Measurements from ENCODE around the gene KIAA1217.

KIAA1217 gene, protein sequence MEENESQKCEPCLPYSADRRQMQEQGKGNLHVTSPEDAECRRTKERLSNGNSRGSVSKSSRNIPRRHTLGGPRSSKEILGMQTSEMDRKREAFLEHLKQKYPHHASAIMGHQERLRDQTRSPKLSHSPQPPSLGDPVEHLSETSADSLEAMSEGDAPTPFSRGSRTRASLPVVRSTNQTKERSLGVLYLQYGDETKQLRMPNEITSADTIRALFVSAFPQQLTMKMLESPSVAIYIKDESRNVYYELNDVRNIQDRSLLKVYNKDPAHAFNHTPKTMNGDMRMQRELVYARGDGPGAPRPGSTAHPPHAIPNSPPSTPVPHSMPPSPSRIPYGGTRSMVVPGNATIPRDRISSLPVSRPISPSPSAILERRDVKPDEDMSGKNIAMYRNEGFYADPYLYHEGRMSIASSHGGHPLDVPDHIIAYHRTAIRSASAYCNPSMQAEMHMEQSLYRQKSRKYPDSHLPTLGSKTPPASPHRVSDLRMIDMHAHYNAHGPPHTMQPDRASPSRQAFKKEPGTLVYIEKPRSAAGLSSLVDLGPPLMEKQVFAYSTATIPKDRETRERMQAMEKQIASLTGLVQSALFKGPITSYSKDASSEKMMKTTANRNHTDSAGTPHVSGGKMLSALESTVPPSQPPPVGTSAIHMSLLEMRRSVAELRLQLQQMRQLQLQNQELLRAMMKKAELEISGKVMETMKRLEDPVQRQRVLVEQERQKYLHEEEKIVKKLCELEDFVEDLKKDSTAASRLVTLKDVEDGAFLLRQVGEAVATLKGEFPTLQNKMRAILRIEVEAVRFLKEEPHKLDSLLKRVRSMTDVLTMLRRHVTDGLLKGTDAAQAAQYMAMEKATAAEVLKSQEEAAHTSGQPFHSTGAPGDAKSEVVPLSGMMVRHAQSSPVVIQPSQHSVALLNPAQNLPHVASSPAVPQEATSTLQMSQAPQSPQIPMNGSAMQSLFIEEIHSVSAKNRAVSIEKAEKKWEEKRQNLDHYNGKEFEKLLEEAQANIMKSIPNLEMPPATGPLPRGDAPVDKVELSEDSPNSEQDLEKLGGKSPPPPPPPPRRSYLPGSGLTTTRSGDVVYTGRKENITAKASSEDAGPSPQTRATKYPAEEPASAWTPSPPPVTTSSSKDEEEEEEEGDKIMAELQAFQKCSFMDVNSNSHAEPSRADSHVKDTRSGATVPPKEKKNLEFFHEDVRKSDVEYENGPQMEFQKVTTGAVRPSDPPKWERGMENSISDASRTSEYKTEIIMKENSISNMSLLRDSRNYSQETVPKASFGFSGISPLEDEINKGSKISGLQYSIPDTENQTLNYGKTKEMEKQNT (N-terminal part only)

DNA sequence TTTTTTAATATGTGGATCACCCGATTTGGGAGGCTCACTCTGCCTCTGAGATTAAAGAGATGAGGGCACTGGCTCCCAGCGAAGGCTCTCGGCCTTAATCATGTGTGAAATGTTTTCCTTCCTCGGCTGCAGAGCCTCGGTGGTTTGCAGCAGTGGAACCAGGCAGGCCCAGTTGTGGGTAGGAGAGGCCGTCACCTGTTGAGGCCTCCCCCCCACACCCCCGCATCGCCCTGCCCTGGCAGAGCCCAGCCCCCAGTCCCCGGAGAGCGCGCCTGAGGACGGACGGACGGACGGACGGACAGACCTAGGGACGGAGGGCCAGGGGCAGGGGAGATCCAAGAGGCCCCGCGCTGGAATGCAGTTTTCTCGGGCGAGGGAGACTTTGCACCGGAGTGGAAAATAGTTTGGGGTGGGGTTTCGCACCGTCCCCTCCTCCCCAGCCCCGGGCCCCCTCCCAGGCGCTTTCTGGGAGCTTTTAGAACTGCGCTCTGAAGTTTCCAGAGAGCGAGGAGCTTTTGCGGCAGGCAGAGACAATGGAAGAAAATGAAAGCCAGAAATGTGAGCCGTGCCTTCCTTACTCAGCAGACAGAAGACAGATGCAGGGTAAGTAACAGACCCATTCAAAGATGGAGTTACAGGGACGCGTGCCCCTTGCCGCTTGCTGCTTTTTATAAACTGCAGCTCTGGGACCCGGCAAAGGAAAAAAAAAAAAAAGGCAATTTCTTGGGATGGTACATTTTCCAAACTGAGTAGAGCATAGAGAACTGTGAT lies at the start of gene KIAA1217:
KIAA1217 (plus strand) TSS at position 478 of the 771 bp plus-strand sequence; CDS start at position 534, 56 bp downstream.
- DNase-seq, result no peak

DNA sequence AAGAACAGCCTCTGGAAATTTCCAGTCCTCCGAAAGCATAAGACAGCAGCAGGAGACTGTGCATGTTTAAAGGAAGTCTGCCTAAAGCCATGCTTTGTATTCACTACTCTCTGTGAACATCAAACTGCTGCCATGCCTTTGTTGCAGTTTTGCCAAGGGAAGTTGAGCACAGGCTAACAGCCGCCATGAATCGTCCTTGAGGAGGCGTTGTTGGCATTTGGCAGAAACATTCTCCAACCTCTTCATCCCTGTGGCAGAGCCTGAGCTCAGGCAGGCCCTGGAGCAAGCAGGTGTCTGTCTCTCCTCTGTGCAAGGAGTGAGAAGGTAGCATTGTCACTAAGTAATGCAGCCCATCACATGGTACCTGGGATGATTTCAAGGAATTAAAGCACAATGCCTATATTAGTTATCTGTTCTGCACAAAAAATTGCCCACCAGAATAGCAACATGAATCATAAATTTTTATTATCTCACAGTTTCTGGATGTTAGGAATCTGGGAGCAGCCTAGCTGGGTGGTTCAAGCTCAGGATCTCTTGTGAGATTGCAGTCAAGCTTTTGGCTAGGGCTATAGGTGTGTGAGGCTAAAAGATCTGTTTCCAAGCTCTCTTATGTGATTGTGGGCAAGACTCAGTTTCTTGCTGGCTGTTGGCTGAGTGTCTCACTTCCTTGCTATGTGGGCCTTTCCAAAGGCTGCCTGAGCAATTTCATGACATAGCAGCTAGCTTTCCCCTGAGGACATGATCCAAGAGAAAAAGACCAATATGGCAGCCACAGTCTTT lies 46.5 kb upstream of the KIAA1217 start:
- no peak for DNase-seq

DNA sequence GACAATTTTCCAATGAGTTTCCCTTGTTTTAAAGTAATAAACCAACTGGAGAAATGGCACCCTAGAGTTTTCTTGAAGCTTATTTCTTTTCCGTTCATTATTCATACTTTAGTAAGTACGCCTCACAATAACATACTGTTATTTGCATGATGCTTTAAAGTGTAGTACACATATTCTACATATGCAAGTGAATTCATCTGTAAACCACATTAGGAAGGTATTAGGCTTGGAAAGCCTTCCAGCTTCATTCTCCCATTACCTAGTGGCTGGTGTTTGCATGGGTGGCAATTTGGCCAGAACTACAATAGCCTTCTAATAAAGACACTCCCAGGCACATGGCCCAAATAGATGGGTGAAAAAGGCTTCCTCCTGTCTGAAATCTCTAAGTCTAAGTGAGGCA lies 45.5 kb upstream of the KIAA1217 start:
- no peak for DNase-seq

DNA sequence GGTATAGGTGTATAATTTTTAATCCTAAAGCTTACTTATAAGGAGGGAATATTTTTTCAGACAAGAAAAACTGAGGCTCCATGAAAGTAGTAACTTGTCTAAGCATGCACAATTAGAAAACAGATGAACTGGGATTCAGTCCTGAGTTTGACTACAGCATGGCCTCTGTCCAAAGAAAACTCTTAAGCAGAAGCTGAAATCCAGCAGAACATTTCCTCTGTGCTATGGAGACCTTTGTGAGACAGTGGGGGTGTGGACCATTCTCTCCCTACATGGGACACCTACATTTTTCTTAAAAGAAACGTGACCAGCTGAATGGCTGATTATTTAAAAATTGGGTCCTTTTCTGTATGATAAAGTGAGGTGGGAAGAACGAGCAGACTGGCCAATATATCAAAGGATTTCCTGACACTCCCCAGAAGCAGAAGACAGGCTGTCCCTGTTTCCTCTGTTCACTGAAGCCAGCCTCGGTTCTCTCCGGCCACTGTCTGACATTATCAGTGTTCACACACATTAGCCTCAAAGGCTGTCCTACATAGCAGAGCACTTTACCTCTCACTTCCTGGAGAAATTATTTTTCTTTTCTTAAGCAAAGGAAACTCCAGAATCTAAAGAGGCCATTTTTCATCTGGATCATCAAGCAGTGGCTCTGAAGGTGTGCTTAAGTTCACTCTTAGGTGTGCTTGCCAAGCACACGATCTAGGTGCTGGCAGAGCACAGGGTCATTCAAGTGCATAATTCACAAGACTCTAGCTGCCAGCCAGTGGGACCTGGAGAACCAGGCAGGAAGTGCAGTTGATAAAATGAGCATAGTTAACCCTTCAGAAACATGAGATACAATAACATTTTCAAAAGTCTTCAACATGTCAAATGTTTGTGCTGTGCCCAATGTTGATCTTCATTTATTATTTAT lies 40.4 kb upstream of the KIAA1217 start:
- DNase-seq, result no peak

DNA sequence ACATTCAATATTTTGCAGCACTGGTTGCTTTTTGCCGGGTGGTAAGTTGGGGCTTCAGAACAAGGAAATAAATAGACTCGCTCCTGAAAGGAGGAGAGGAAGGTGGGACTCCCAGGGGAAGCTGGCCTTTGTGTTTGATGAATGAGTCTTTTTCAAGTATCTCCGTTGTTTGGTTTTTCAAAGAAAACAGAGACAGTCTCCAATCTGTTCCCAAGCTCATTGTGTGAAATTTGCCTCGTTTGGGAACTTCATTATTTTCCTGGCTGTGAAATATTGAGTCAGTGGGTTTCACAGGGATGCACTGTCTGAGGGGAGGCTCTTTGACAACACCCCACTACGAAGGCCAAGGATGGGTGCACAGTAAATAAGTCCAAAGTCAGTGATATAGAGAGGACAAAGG lies 38.7 kb upstream of the KIAA1217 start:
- no peak for DNase-seq

DNA sequence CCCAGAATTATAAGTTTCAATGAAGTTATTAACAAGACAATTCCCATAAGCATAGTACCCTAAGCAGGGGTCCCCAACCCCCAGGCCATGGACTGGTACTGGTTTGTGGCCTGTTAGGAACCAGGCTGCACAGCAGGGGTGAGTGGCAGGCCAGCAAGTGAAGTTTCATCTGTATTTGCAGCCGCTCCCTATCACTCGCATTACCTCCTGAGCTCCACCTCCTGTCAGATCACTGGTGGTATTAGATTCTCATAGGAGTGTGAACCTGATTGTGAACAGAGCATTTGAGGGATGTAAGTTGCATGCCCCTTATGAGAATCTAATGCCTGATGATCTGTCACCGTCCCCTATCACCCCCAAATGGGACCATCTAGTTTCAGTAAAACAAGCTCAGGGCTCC lies 36.0 kb upstream of the KIAA1217 start:
- no peak for DNase-seq

DNA sequence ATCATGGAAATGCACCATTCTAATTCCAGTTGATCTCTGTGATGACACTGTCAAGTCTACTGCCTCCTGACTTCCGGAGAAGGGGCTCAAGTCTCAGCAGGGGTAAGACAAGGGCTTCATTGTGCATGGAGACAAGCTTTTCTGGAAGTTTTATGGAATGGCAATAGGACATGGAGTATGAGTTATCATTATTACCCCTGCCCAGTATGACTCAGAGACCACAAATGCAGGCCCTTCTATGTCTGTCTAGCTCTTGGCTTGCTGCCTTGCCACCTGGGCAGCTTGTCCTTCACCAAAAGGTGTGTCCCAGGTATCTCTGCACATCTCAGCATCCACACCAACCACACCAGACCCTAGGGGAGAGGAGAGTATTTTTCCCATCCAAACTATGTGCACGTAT lies 34.9 kb upstream of the KIAA1217 start:
- no peak for DNase-seq

DNA sequence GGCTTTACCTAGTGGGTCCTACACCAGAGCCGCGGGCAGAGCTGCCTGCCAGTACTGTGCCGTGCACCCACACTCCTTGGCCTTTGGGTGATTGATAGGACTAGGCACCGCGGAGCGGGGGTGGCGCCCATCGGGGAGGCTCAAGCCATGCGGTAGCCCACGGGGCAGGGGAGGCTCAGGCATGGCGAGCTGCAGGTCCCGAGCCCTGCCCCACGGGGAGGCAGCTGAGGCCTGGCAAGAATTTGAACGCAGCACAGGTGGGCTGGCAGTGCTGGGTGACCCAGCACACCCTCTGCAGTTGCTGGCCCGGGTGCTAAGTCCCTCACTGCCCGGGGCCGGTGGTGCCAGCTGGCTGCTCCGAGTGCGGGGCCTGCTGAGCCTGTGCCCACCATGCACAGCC lies 32.3 kb upstream of the KIAA1217 start:
- no peak for DNase-seq

DNA sequence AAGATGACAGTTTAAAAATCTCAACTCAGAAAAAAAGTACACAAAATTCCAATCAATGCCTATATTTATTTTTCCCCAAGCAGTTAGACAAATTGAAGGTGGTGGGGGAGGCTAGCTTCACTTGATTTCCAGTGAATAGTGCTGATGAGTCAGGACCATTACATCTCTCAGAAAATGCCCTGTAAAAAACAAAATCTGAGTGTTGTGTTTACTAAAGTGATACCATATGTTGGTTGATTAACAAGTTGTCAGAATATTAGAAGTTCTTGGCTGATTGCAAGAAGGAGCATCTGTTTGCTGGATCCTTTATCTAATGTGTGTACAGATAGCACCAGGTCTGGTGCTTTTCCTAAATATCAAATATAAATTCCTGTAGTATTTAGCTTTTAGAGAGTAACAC lies 31.3 kb upstream of the KIAA1217 start:
- DNase-seq, result no peak

DNA sequence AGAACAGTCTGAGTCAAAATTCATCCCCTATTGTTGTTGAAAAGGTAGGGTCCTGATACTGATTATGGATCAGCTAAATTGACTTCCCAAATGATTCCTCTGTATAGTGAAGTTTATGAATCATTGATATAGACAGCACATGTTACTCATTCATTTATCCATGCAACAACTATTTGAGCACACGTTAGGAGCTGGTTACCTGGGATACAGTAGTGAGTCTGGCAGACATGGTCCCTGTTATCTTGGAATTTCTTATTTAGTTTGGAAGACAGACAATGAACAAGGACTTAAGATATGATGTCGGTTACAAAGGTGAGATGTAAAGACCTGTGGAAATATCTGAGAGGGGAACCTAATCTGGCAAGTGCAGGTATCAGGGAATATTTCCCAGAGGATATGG lies 28.0 kb upstream of the KIAA1217 start:
- no peak for DNase-seq

DNA sequence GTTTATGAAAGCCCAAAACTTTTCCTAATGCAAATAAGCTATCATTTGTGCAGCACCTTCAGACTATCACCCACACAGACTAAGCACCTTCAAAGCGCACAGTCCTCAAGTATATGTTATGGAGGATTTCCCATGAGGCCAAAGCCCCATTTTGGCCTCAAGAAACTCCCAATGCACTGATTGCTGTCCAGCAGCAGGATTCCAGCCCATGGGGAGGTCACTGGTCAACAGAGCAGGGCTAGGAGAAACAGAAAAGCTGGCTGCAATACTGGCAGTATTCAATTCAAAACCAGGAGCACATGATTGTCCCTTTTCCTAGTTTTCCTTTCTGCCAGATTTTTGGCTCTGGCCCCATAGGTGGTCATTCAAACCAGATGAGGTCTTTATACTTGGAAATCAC lies 24.5 kb upstream of the KIAA1217 start:
- no peak for DNase-seq

DNA sequence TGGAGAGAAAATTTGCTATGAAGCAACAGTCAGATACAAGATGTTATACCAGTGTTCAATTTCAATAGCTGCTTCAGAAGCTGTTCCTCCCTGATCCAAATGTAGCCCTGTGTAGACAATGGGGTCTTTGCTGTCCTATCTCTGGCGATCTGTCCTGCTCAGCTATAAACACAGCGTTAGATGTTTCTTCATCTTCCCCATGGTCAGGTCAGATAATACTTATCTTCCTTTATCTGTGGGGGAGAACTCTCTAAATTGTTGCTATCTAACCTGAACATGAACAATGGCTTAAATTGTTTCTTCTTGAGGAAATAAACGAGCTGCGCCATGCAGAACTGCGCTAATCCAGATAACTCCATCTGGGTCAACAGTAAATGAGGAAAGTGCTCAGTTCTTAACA lies 15.6 kb upstream of the KIAA1217 start:
- no peak for DNase-seq

DNA sequence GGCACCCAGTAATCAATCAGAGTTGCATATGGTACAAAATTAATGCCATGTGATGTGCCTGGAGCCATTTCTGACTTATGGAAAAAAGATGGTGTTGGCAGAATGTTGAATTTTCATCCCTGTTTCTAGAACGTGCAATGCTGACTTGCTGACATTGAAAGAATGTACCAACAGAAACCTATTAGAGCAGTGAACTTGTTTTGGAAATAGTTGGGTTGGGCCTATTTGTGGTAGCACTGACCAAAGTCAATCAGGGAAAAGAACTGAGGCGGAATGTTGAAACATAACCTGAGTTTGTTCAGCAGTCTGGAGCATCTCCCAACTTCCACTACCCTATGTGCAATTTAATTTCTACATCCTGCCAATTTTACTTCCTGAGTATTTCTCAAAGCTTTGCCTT lies 11.7 kb upstream of the KIAA1217 start:
- DNase-seq, result no peak

DNA sequence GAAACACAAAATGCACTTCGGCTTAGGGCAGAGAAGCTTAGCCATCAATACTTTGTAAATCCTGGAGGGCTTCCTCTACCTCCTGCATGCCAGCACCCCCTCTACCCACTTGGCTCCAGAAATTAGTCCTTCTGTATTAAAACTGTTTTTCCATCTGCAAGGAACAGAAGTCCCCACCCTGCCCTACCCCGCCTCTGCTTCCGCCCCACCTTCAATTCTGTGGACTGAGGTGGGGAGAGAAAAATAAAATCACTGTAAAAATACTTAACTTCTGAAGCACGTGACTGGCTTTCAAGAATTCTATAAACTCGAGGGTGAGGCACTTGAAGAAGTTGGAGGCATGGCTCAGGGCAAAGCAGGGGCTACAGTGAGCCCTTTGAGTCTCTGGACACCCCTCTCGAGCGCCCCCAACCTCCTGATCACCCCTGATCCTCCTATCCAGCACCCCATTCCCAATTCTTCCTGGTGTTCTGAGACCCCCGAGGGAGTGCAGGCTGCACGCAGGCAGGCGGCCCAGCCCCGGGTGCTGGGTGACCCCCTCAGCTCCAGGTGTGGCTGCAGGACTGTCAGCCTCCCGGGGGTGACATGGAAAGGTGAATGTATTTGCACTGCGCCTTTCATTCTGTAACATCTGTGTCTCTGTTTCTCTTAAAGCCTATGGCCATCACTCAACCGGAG lies 7.3 kb upstream of the KIAA1217 start:
- no peak for DNase-seq

DNA sequence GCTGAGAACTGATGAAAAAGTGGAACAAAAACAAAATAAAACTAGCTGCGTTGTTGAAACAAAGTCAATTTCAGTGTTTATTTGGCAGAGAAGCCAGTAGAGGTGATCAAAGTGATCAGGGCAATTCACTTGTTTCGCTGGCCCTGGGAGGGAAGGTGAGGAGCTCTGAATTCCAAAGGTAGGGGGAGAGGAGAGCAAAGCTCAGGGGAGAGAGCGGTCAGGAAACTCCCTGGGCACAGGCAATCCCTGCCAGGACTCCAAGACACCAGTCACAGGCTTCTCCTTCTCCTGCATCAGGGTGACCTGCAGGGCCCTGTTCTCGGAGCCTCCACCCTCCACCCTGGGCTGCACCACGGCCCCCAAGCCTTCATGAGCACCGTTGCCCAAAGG lies 6.8 kb upstream of the KIAA1217 start:
- DNase-seq, result no peak

DNA sequence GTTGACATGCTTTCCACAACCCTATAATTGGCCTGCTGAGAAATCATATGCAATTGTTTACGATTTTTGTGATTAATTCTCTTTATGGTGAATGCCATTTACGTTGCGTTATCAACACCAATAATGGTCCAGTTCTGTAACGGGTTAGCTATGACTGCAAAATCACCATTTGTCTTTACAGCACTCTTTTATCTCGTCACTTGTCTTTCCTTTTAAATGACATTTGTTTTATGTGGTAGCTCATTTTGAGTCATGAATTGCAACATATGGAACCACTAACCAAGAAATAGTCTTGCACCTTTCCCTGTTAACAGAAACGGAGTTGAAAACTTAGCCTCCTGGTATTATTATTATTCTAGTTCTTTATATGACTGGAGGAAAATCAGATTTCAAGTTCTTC lies 3.1 kb upstream of the KIAA1217 start:
- DNase-seq, result no peak

DNA sequence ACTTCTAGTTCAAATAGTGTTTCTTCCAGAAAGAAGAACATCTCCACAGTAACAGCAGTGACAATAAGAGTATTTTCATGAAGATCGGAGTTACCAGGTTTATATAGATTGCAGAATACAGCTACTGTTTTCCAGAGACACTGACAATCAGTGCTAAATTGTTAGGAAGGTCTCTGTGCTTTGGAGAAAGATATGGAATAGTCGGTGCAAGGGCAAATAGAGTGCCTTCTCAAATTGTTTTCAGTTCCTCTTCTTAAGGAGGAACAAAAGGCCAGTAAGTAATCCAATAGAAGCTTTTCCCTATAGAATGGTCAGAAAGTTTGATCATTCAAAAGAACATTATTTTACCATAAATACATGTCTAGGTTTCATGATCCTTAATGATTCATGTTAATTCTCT lies 2.6 kb upstream of the KIAA1217 start:
- DNase-seq, result no peak

DNA sequence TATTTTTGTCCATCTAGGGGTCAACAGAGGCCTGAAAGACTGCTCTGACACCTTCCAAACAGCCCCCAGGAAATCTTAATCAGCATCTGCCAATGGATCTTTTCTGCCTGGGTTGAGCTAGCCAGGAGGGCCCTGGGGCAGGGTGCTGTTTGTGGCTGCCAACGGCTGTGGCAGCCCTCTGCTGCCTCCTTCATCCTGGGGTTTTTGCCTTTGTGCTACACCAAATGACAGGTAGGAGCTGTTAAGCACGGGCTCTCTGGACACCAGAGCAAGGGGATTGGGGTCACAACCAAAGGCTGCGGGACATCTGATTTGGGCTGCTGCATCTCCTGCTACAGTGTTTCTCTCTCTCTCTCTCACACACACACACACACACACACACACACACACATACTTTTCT lies 2.0 kb upstream of the KIAA1217 start:
- DNase-seq, result no peak

DNA sequence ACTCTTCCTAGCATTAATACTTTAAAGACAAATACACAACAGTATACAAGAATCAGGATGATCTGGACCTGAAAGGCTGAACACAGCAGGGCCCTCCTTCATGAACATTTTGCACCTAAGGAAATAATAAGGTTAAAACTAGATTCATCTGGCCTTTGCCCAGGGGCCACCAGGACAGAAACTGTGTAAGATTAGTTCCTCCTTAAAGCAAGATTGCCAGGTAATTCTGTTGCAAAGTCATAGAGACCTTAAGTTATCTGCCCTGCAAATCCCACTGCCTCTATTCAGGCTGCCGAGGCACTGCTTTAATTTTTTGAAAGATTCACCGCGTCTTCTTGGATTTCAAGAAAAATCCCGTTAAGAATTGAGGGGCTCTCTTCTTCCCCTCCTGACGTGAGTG lies 1.6 kb upstream of the KIAA1217 start:
- DNase-seq, result no peak
